HEK293T (cell line): Measurements from ENCODE around the gene FBXO7.
"Not testable (repeated sequence)": the region's sequence is repeated elsewhere in the genome, so short reads cannot be mapped to it uniquely, and the experiment has no call there.

Experiments
- CTCF ChIA-PET: fragments of 350-600 bp; formaldehyde crosslinking; extraction: SDS; loops from one replicate; lab custom pipeline; 2021; ENCODE audit warnings: antibody characterized with exemption, inconsistent platforms; lab: Yijun Ruan, JAX
- POLR2A ChIA-PET: fragments of 350-600 bp; formaldehyde crosslinking; extraction: SDS; loops from one replicate; lab custom pipeline; 2020; ENCODE audit warnings: antibody characterized with exemption, inconsistent platforms; lab: Yijun Ruan, JAX
- DNase-seq: peaks from one replicate; pipeline ENCODE4 v3.0.0; 2012; ENCODE audit warnings: mixed read lengths; ENCODE audit errors: extremely low spot score
- ARNT ChIP-seq: fragments of 450-650 bp; IDR thresholded peaks from 2 replicates; pipeline ENCODE4 v1.6.1; 2017; ENCODE audit warnings: mild to moderate bottlenecking
- BHLHE40 ChIP-seq: fragments of 450-650 bp; IDR thresholded peaks from 2 replicates; pipeline ENCODE4 v1.6.1; 2016; ENCODE audit warnings: mild to moderate bottlenecking, moderate library complexity, borderline replicate concordance
- ELF4 ChIP-seq: fragments of 450-650 bp; IDR thresholded peaks from 2 replicates; pipeline ENCODE4 v1.6.1; 2017; ENCODE audit warnings: antibody characterized with exemption
- FOXA1 ChIP-seq: fragments of 450-650 bp; IDR thresholded peaks from 2 replicates; pipeline ENCODE4 v1.6.1; 2016; ENCODE audit warnings: mild to moderate bottlenecking
- FOXK2 ChIP-seq: fragments of 450-650 bp; IDR thresholded peaks from 2 replicates; pipeline ENCODE4 v1.6.1; 2016; ENCODE audit warnings: mild to moderate bottlenecking
- FOXM1 ChIP-seq: fragments of 450-650 bp; IDR thresholded peaks from 2 replicates; pipeline ENCODE4 v1.6.1; 2017; ENCODE audit warnings: mild to moderate bottlenecking, borderline replicate concordance
- HDGF ChIP-seq: fragments of 450-650 bp; IDR thresholded peaks from 2 replicates; pipeline ENCODE4 v1.6.1; 2017; ENCODE audit warnings: antibody characterized with exemption, borderline replicate concordance
- L3MBTL2 ChIP-seq: fragments of 450-650 bp; conservative IDR thresholded peaks from 2 replicates; pipeline ENCODE4 v1.6.1; 2016; ENCODE audit warnings: mild to moderate bottlenecking
- LEF1 ChIP-seq: fragments of 450-650 bp; IDR thresholded peaks from 2 replicates; pipeline ENCODE4 v1.6.1; 2017; ENCODE audit warnings: mild to moderate bottlenecking, borderline replicate concordance
- PKNOX1 ChIP-seq: fragments of 450-650 bp; IDR thresholded peaks from 2 replicates; pipeline ENCODE4 v1.6.1; 2016
- SP1 ChIP-seq: fragments of 450-650 bp; IDR thresholded peaks from 2 replicates; pipeline ENCODE4 v1.6.1; 2017
- SUZ12 ChIP-seq: fragments of 450-650 bp; IDR thresholded peaks from 2 replicates; pipeline ENCODE4 v1.6.1; 2016; ENCODE audit warnings: mild to moderate bottlenecking
- TARDBP ChIP-seq: fragments of 450-650 bp; IDR thresholded peaks from 2 replicates; pipeline ENCODE4 v1.6.1; 2016
- ZNF384 ChIP-seq: fragments of 450-650 bp; IDR thresholded peaks from 2 replicates; pipeline ENCODE4 v1.6.1; 2016

The FBXO7 gene

GRCh38 chr22:32473388-32473952 is 1.1 kb upstream of the FBXO7 start:
- ChIA-PET POLR2A (interaction anchor here (0.6 to 1.5 kb wide), 5 partner anchors 12 to 62 kb away, joined by 3 to 6 read pairs (median 3); partner anchors contain the start of gene RTCB), CTCF (interaction anchor here (0.6 to 1.0 kb wide), 4 partner anchors 61 to 513 kb away, joined by 3 read pairs; partner anchors contain the start of gene RTCB)
- TF ChIP-seq PKNOX1 (peak; percentile 78), ELF4 (no peak)
- DNase-seq: peak; percentile 69

- ChIA-PET POLR2A (interaction anchor here (0.7 to 2.1 kb wide), 8 partner anchors 11 to 406 kb away, joined by 3 to 15 read pairs (median 3); partner anchors contain the start of genes BPIFC and RTCB), CTCF (interaction anchor here (2.0 kb wide), 1 partner anchor 63 kb away, joined by 7 read pairs; the partner anchor contains the start of gene RTCB)
- TF ChIP-seq LEF1: no peak
- DNase-seq: peak; percentile 33
Measured at GRCh38 chr22:32475468-32476010, 928 bp downstream of the FBXO7 start.

GRCh38 chr22:32476281-32477195 is 1.9 kb downstream of the FBXO7 start:
- CTCF ChIA-PET: interaction anchor here (0.6 to 2.0 kb wide), 5 partner anchors 9 to 321 kb away, joined by 3 to 7 read pairs (median 5); partner anchors contain the start of gene RTCB
- no peak for DNase-seq
- TF ChIP-seq FOXA1: no peak
- no peak for TF ChIP-seq PKNOX1
- TF ChIP-seq L3MBTL2: no peak
- no peak for TF ChIP-seq FOXK2
- no peak for TF ChIP-seq LEF1
- no peak for TF ChIP-seq ARNT
- no peak for TF ChIP-seq TARDBP
- POLR2A ChIA-PET: interaction anchor here (1.1 to 2.1 kb wide), 4 partner anchors 14 to 64 kb away, joined by 3 to 15 read pairs (median 5); partner anchors contain the start of gene RTCB

- no peak for DNase-seq
- no peak for TF ChIP-seq BHLHE40
- TF ChIP-seq ZNF384: no peak
- TF ChIP-seq PKNOX1: no peak
- no peak for TF ChIP-seq FOXM1
- no peak for TF ChIP-seq SUZ12
- TF ChIP-seq FOXA1: no peak
- TF ChIP-seq TARDBP: no peak
- TF ChIP-seq HDGF: no peak
- TF ChIP-seq SP1: no peak
- POLR2A ChIA-PET: interaction anchor here (1.8 kb wide), 1 partner anchor 65 kb away, joined by 5 read pairs; the partner anchor contains the start of gene RTCB
Measured at GRCh38 chr22:32477596-32477995, 3.0 kb downstream of the FBXO7 start.

GRCh38 chr22:32478552-32478951 is 3.9 kb downstream of the FBXO7 start:
- DNase-seq, CTCF ChIA-PET, POLR2A ChIA-PET: not testable (repeated sequence)

More at GRCh38 chr22:32477596-32477995, 3.0 kb downstream of the FBXO7 start:
- CTCF ChIA-PET: interaction anchor here (0.5 to 1.3 kb wide), 2 partner anchors 319 to 523 kb away, joined by 3 to 5 read pairs; no protein-coding TSS in a partner anchor

- no peak for DNase-seq
- CTCF ChIA-PET: no interaction called here
- TF ChIP-seq PKNOX1 (no peak), FOXK2 (no peak), ARNT (no peak), BHLHE40 (no peak), L3MBTL2 (no peak), FOXM1 (no peak), SP1 (no peak), LEF1 (no peak), ELF4 (no peak)
- POLR2A ChIA-PET: no interaction called here
Measured at GRCh38 chr22:32478994-32479393, 4.4 kb downstream of the FBXO7 start.

- TF ChIP-seq HDGF (no peak), FOXM1 (no peak)
- POLR2A ChIA-PET: no interaction called here
- DNase-seq: no peak
- CTCF ChIA-PET: no interaction called here
Measured at GRCh38 chr22:32480238-32480637, 5.6 kb downstream of the FBXO7 start.
